Hepatocyte (in vitro differentiated cells): ENCODE data around the gene CNOT4. TPM values are rescaled to one million over a fixed set of nuclear protein-coding genes. Genes with fewer than 3 reads are reported as not detected.

ENCODE experiments used
- DNase-seq: peaks from one replicate; pipeline ENCODE4 v3.0.0-alpha.2; 2016; ENCODE audit warnings: low spot score
- H2AFZ ChIP-seq: fragments of 200-600 bp; sonication (generic); 2 replicates; pipeline ENCODE4 v1.6.0; 2016; ENCODE audit warnings: antibody characterized with exemption, mild to moderate bottlenecking
- H3K27ac ChIP-seq: fragments of 200-600 bp; sonication (generic); 2 replicates; pipeline ENCODE4 v1.5.1; 2016; ENCODE audit warnings: mild to moderate bottlenecking
- H3K27me3 ChIP-seq: fragments of 200-600 bp; sonication (generic); 2 replicates; pipeline ENCODE4 v1.6.1; 2016
- H3K36me3 ChIP-seq: fragments of 200-600 bp; sonication (generic); replicated peaks from 2 replicates; pipeline ENCODE4 v1.5.1; 2016; ENCODE audit warnings: low read depth; ENCODE audit not compliant: insufficient read depth
- H3K4me1 ChIP-seq: fragments of 200-600 bp; sonication (generic); 2 replicates; pipeline ENCODE4 v1.5.1; 2016; ENCODE audit warnings: mild to moderate bottlenecking, moderate library complexity; ENCODE audit not compliant: insufficient read depth
- H3K4me2 ChIP-seq: fragments of 200-600 bp; sonication (generic); 2 replicates; pipeline ENCODE4 v1.6.0; 2016
- H3K4me3 ChIP-seq: fragments of 200-600 bp; sonication (generic); 2 replicates; pipeline ENCODE4 v1.5.1; 2016; ENCODE audit warnings: mild to moderate bottlenecking
- H3K79me2 ChIP-seq: fragments of 200-600 bp; sonication (generic); 2 replicates; pipeline ENCODE4 v1.6.0; 2017; ENCODE audit warnings: mild to moderate bottlenecking
- H3K9me2 ChIP-seq: fragments of 200-600 bp; sonication (generic); replicated peaks from 2 replicates; pipeline ENCODE4 v1.6.0; 2017; ENCODE audit warnings: mild to moderate bottlenecking; ENCODE audit not compliant: insufficient read depth
- H3K9me3 ChIP-seq: fragments of 200-600 bp; sonication (generic); 2 replicates; pipeline ENCODE4 v1.5.1; 2016; ENCODE audit warnings: low read depth, mild to moderate bottlenecking
- H4K20me1 ChIP-seq: fragments of 200-600 bp; sonication (generic); 2 replicates; pipeline ENCODE4 v1.6.0; 2016; ENCODE audit warnings: mild to moderate bottlenecking; ENCODE audit not compliant: insufficient read depth, poor library complexity, severe bottlenecking
- CTCF ChIP-seq: fragments of 200-600 bp; sonication (generic); IDR thresholded peaks from 2 replicates; pipeline ENCODE4 v1.5.1; 2016; ENCODE audit warnings: antibody characterized with exemption, mild to moderate bottlenecking; ENCODE audit not compliant: poor library complexity
- EZH2 ChIP-seq: fragments of 200-600 bp; sonication (generic); IDR thresholded peaks from 2 replicates; pipeline ENCODE4 v1.6.1; 2016; ENCODE audit warnings: antibody characterized with exemption, mild to moderate bottlenecking, borderline replicate concordance
- EZH2phosphoT487 ChIP-seq: fragments of 200-600 bp; sonication (generic); IDR thresholded peaks from one replicate; pipeline ENCODE4 v1.6.1; 2018; ENCODE audit warnings: antibody characterized with exemption, mild to moderate bottlenecking, low read depth, moderate library complexity; ENCODE audit not compliant: unreplicated experiment, severe bottlenecking
- WGBS: methylation state at CpG from one replicate; pipeline ENCODE4 v1.1.6; 2016; ENCODE audit warnings: low lambda C conversion rate; ENCODE audit errors: missing lambda C conversion rate; 5-methylcytosine and 5-hydroxymethylcytosine counted together
- polyA plus RNA-seq: library from polyadenylated mRNA; unstranded; fragments of >200 nt; fragmentation: Nextera tagmentation; extraction: Ambion mirVana; gene quantifications from 2 replicates; pipeline ENCODE4 v1.2.1, GENCODE V29; 2016
- total RNA-seq: library from RNA; depleted of rRNA; stranded (reverse); fragments of >200 nt; gene quantifications from 2 replicates; pipeline ENCODE4 v1.2.3, GENCODE V29; 2014

CNOT4 gene
- total and polyA plus RNA-seq, 2 experiments from 2014 or later = 11.8 to 12.9 TPM

- Histone ChIP-seq H3K9me2 (no peaks in the 10 kb centered on the region), H3K36me3 (no peaks in the 10 kb centered on the region), H4K20me1 (no peaks in the 10 kb centered on the region), H2AFZ (no peak overlapping the region), H3K9me3 (no peaks in the 10 kb centered on the region), H3K79me2 (no peaks in the 10 kb centered on the region), H3K27ac (no peak overlapping the region), H3K27me3 (no peaks in the 10 kb centered on the region), H3K4me2 (no peak overlapping the region), H3K4me1 (no peaks in the 10 kb centered on the region), H3K4me3 (no peak overlapping the region)
- DNase-seq = no peak
- TF ChIP-seq CTCF (no peak), EZH2 (no peak), EZH2phosphoT487 (no peak)
- 79% methylated on average over 3 of the region's 3 CpGs for WGBS
These were observed 119.9 kb downstream of the CNOT4 start for GRCh38 chr7:135389971-135390370.

GRCh38 chr7:135388616-135389015 is 121.3 kb downstream of the CNOT4 start:
- no peak overlapping the region for H3K27ac ChIP-seq
- no peak for DNase-seq
- H4K20me1 ChIP-seq = no peaks in the 10 kb centered on the region
- H3K4me3 ChIP-seq = no peak overlapping the region
- H3K4me1 ChIP-seq = no peaks in the 10 kb centered on the region
- H3K9me3 ChIP-seq = no peaks in the 10 kb centered on the region
- H3K79me2 ChIP-seq = no peaks in the 10 kb centered on the region
- H3K27me3 ChIP-seq = no peaks in the 10 kb centered on the region
- TF ChIP-seq EZH2phosphoT487 (no peak), EZH2 (no peak)
- no peaks in the 10 kb centered on the region for H3K9me2 ChIP-seq
- H3K4me2 ChIP-seq = no peak overlapping the region
- H3K36me3 ChIP-seq = no peaks in the 10 kb centered on the region
- no peak overlapping the region for H2AFZ ChIP-seq
- 93% methylated on average over 3 of the region's 3 CpGs for WGBS

- 83% methylated on average over 2 of the region's 2 CpGs for WGBS
- TF ChIP-seq CTCF = no peak
- TF ChIP-seq EZH2 = no peak
- no peak for TF ChIP-seq EZH2phosphoT487
- no peaks in the 10 kb centered on the region for H3K79me2 ChIP-seq
- H3K4me3 ChIP-seq = no peak overlapping the region
- DNase-seq = no peak
- no peak overlapping the region for H2AFZ ChIP-seq
- H3K36me3 ChIP-seq = no peaks in the 10 kb centered on the region
- no peaks in the 10 kb centered on the region for H4K20me1 ChIP-seq
- no peaks in the 10 kb centered on the region for H3K27me3 ChIP-seq
- no peaks in the 10 kb centered on the region for H3K9me3 ChIP-seq
- H3K27ac ChIP-seq = no peak overlapping the region
- H3K9me2 ChIP-seq = no peaks in the 10 kb centered on the region
- H3K4me1 ChIP-seq = no peaks in the 10 kb centered on the region
- no peak overlapping the region for H3K4me2 ChIP-seq
These were observed 123.1 kb downstream of the CNOT4 start for GRCh38 chr7:135386776-135387175.

- H3K4me3 ChIP-seq = no peak overlapping the region
- no peaks in the 10 kb centered on the region for H3K9me3 ChIP-seq
- no peak overlapping the region for H3K4me2 ChIP-seq
- no peaks in the 10 kb centered on the region for H3K9me2 ChIP-seq
- H3K4me1 ChIP-seq = no peaks in the 10 kb centered on the region
- no peaks in the 10 kb centered on the region for H3K36me3 ChIP-seq
- no peaks in the 10 kb centered on the region for H3K27me3 ChIP-seq
- no peaks in the 10 kb centered on the region for H4K20me1 ChIP-seq
- TF ChIP-seq EZH2phosphoT487 = no peak
- TF ChIP-seq EZH2 = no peak
- TF ChIP-seq CTCF = no peak
- no peak overlapping the region for H3K27ac ChIP-seq
- no peak for DNase-seq
- H3K79me2 ChIP-seq = no peaks in the 10 kb centered on the region
- no peak overlapping the region for H2AFZ ChIP-seq
These were observed 123.7 kb downstream of the CNOT4 start for GRCh38 chr7:135386181-135386580.
